NCI-H2227 treated with DMSO at 0.1 percent for 48 hours (cell line): ENCODE data around the gene SUPV3L1.
"Not testable (repeated sequence)": the region's sequence is repeated elsewhere in the genome, so short reads cannot be mapped to it uniquely, and the experiment has no call there.

Experiments used
- DNase-seq: peaks from one replicate; lab custom pipeline; 2025; lab: John Stamatoyannopoulos, UW

SUPV3L1 gene

DNA sequence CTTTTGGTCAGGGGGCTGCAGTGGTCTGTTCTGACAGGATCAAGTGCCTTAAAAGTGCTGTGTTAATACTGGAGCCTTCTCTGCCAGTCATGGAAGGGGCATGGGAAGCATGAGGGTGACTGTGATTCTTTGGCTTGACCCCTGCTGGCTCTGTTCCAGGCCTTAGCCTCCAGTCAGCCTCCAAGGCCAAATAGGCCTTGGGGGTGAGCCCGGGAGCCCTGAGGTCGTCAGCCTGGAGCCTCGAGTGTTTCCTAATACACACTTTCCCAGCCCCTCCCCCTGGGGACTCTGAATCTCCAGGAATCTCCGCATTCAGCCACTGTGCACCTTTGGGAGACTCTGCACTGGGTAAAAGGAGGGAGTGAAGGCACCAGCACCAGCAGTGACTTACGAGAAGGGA is 50.1 kb downstream of the SUPV3L1 start:
- DNase-seq: no peak

DNA sequence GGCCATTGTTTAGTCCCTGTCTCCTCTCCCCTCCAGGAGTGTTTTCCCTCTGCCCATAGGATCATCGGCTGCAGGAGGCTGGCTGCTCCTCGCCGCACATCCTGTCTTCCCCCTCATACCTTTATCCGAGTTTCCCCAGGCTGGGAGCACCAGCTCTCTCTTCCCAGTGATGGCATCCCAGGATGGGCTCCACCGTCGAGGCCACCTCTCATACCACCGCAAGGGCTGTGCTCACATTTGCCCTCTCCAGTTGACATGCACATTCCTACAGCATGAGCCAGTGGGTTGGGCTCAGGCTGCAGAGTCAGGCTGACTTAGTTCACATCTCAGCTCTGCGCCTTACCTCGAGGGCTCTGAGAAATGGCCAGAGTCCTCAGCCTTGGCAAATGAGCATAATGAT is 52.2 kb downstream of the SUPV3L1 start:
- DNase-seq: no peak

DNA sequence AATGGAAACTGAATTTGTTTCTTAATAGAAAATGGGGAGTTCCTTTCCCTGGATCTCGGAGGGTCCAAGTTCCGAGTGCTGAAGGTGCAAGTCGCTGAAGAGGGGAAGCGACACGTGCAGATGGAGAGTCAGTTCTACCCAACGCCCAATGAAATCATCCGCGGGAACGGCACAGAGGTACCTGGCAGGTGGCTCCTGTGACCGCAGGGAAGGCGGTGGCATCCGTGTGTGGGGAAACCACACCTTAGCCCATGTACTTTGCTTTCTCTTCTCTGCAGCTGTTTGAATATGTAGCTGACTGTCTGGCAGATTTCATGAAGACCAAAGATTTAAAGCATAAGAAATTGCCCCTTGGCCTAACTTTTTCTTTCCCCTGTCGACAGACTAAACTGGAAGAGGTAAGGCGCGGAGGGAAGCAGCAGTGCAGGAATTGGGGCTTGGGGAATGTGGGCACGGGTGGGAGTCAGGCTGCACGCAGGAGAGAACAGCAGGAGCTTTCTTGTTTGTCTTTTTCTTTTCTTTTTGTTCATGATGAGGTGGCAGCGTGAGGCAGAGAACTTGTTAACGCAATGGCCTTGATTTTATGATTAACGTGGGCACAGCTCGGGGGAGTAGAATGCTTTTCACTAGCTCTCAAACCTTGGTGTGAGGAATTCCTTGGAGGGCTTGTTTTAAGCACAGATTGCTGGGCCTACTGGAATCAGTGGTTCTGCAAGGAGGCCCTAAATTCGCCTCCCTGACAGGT is 52.9 kb downstream of the SUPV3L1 start:
- no peak for DNase-seq

DNA sequence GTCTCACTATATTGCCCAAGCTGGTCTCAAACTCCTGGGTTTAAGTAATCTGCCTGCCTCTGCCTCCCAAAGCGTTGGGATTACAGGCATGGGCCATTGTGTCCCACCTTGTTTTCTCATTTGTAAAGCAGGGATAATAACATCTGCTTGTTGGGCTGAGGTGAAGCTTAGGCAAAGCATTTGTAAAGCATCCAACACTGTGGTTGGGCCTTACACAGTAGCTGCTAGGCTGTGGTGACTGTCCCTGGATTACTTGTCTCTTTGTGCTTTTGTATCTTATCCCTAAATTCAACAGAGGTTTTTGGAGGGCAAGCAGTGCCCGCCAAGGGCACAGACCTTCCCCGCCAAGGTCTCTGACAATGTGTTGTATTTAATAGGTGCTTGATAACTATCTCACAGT is 54.4 kb downstream of the SUPV3L1 start:
- no peak for DNase-seq

DNA sequence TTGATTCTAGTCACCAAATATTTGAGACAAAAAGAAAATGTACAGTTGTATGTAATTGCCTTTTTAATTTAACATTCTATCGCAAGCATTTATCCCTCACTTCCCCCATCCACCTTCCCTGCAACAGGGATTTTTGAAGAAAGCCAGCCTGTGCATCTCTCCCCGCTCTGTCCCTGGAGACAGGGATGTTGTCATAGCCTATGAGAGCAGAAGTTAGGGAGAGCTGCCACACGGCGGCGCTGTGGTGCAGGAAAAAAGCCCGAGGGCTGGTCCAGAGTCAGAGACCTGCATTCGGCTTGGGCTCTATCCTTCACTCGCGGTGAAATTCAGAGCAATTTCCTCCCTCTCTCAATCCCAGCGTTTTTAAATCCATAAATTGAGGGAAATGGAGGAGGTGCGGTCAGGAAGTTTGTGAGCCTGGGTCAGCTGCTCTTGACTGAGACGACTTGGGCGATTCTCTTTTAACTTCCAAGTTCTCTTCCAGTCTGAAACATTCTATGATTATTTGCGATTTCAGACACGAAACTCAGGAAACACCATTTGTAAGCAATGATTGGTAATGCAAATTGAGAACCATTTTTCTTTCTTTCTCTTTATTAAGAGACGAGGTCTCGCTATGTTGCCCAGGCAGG is 57.6 kb downstream of the SUPV3L1 start:
- peak; percentile 67 for DNase-seq

DNA sequence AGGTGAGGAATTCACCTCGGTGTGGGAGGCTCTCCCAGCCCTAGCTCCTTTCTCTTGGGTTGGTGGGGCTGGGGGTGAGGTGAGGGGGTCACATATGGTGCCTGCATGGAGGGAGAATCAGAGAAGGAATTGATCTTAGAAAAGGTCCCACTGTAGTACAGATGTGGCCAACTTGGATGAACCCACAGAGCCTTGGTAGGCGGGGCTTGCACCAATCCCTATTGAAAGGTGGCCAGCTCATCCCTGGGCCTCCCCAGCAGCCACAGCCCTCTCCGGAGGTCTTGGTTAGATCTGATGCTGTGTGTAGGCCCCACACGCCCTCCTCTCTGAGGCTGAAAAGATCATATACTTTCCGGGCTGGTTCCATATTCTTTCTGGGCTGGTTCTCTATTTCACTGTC is 59.1 kb downstream of the SUPV3L1 start:
- DNase-seq: no peak

DNA sequence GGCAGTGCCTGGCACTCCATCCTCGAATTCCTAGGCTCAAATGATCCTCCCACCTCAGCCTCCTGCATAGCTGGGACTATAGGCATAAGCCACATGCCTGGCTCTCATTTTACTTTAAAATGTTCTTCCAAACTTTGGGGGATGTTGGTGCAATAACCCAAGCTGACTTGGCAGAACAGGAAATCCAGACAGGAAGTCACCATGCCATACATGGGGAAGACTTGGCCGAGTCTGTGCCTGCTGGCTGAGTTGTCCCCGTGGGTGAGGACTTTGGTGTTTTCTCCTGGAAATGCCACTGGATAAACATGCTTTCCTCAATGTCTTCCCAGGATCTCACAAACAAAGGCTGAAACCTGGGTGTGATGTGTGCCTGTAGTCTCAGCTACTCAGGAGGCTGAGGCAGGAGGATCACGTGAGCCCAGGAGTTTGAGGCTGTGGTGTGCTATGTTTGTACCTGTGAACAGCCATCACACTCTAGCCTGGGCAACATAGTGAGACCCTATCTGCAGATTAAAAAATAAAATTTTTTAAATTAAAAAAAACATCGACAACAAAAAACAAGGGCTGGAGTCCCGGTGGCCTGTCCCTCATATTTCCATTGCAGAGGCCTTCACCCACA is 59.9 kb downstream of the SUPV3L1 start:
- DNase-seq: no peak

DNA sequence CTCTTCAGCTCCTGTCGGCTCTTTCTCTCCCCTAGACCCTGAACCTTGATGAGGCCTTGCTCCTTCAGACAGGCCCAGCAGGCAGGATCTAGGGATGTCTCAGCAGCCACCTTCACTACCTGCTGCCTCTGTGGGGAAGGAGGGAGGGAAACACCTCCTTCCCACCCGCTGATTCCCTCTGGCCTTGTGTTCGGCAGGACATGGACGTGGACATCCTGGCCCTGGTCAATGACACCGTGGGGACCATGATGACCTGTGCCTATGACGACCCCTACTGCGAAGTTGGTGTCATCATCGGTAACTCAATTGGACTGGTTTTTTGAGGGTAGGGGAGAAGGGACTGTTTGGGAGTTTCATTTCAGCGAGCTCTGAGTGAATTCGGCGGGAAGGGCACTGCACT is 60.4 kb downstream of the SUPV3L1 start:
- no peak for DNase-seq

DNA sequence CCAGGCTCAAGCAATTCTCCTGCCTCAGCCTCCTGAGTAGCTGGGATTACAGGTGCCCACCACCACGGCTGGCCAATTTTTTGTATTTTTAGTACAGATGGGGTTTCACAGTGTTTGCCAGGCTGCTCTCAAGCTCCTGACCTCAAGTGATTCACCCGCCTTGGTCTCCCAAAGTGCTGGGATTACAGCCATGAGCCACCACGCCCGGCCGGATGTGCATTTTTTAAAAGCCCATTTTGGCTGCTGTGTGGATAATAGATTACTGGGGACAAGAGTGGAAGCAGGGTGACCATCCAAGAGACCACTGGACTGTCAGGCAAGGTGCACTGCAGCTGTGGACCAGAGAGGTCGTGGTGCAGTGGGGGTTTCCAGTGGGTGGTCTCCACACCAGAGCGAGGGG is 61.5 kb downstream of the SUPV3L1 start:
- DNase-seq: no peak

DNA sequence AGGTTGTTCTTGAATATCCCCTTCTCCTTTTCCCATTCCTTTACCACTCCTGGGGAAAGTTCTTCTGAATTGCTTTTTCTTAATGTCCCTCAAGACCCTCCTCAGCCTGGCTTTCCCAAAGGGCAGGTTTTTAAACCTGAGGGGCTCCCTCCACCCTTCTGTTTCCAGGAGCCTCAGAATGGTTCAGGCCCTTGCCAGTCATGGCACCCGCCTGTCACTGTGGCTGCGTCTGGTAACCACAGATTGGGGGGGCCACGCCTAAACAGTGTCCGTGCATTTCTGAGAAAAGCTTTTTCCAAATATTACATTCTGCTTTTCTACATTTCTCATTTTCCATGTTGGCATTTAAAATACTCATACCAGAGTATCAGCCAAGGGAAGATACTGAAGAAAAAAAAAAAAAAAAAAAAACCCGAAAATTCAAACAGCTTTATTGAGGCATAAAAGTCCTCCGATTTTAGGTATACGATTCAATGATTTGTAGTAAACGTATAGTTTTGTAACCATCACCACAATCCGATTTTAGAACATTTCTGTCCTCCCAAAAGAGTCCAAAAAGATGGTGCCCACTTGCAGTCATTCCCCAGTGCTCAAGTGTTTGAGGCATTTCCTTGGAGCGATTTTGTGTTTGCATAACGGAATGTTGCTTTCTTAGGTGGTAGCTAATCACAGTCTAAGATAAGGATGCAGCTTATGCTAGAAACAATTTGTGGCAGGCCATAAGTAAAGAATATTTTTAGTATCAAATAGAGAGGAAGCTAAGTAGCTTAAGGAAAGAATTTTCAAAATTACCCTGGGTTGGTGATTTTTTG is 62.2 kb downstream of the SUPV3L1 start:
- no peak for DNase-seq

DNA sequence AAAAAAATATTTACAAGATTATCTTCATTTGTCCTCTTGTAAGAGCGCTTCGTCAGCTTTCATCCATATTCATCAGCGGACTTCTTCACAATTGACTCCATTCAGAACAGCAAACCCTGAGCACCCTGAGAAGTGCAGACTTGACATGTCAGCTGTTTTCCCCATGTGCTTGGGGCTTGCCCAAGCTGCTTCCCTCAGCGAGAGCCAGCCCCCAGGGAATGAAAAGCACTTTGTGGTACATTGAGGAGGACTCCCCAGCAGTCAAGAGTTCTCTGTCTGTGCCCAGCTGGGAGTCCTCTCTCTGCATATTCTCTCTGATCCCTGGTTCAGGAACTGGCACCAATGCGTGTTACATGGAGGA is 62.8 kb downstream of the SUPV3L1 start:
- no peak for DNase-seq

DNA sequence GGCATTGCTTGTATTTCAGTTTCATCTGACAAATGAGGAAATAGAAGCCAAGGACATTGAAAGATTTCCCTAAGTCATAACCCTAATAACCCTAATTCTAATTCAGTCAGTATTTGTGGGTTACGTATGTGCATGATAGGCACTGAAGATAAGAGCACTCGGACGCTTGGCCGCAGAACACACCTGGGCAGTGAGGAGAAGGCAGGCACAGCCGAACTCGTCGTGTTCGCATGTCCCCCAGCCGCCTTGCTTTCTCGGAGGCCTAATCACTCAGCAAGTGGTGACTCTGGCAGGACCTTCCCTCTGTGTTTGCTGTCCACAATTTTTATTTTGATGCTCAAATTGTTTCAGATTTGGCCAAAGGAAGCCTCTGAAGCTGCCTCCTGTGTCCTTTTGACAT is 63.8 kb downstream of the SUPV3L1 start:
- DNase-seq: no peak

DNA sequence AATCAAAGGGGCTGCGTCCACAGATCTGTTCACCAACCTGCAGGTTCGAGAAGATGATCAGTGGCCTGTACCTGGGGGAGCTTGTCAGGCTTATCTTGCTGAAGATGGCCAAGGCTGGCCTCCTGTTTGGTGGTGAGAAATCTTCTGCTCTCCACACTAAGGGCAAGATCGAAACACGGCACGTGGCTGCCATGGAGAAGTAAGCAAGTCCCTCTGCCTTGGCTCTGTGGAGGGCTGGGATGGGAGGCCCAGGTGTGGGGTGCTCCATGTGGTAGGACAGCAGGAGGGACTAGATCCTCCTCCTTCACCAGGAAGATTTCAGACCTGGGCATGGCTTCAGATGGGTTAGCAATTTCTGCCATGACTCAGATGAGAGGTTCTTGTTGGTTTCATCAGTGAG is 66.0 kb downstream of the SUPV3L1 start:
- DNase-seq: no peak

DNA sequence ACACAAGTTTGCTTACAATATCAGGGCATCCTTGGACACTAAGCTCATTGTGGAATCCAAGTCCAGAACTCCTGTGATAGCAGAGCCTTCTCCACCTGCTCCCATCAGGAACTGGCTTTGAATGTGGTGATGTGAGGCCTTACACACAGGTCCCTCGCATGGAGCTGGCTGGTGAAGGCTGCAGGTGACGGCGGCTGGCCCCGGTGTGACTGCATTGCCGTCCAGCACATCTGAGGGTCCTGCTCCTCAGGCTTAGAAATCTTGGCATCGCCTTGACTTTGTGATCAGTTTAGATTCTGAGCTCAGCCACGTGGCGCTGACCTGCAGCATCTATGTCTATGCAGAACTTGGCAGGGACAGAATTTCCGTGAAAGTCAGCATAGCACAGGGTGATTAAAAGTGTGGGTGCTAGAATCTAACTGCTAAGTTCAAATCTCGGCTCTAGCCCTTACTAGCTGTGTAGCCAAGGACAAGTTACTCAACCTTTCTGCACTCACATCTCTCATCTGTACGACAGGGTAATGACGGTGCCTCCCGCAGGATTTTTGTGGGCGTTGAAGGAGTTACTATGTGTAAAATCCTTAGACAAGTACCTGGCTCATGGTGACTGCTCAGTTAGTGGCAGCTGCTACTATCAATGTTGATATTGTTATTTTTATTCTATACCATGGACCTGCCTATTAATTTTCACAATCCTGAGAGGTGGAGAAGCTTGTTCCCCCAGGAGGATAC is 66.7 kb downstream of the SUPV3L1 start:
- no peak for DNase-seq

DNA sequence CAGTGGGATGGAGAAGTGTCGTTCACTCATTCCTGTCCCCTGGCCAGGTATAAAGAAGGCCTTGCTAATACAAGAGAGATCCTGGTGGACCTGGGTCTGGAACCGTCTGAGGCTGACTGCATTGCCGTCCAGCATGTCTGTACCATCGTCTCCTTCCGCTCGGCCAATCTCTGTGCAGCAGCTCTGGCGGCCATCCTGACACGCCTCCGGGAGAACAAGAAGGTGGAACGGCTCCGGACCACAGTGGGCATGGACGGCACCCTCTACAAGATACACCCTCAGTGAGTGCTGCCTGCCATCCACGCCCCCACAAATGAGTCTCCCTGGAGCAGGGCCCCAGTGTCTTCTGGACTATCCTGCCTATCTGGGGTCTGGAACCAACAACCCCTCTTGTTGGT is 67.3 kb downstream of the SUPV3L1 start:
- DNase-seq: no peak

DNA sequence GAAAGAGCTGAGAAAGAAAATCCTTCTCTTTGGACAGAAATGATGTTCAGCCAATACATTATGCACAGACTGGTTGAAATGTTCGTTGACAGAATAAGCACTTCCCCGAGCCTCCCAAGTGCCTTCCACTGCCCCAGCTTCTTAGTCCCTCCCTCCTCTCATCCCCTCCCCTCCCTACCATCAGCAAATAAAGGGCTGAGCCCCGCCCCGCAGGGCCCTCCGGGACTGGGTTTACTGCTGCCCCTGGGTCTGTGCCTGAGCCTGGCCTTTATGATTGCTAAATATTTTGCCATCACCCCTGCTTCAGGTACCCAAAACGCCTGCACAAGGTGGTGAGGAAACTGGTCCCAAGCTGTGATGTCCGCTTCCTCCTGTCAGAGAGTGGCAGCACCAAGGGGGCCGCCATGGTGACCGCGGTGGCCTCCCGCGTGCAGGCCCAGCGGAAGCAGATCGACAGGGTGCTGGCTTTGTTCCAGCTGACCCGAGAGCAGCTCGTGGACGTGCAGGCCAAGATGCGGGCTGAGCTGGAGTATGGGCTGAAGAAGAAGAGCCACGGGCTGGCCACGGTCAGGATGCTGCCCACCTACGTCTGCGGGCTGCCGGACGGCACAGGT is 68.2 kb downstream of the SUPV3L1 start:
- DNase-seq: no peak

DNA sequence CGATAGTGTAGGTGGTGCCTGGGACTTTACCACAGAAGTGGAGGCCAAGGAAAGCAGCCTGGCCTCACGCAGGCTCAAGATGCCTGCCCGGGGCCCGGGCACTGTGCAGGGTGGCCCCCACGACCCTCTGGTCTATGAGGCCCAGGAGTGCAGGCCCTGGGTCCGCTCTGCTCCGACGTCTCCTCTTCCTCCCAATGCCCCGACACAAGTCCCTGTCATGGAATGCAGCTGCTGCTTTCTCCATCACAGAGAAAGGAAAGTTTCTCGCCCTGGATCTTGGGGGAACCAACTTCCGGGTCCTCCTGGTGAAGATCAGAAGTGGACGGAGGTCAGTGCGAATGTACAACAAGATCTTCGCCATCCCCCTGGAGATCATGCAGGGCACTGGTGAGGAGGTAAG is 70.0 kb downstream of the SUPV3L1 start:
- DNase-seq: no peak

DNA sequence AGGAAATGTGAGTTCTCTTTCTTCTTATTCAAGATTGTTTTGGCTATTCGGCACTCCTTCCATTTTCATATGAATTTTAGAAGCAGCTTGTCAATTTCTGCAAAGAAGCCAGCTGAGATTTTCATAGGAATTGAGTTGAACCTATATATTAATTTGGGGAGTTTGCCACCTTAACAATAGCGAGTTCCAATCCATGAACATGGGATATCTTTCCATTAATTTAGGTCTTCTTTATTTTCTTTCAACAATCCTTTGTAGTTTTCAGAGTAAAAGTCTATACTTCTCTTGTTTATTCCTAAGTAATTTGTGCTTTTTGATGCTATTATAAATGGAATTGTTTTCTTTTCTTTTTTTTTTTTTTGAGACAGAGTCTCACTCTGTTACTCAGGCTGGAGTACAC is 71.4 kb downstream of the SUPV3L1 start:
- DNase-seq: not testable (repeated sequence)

DNA sequence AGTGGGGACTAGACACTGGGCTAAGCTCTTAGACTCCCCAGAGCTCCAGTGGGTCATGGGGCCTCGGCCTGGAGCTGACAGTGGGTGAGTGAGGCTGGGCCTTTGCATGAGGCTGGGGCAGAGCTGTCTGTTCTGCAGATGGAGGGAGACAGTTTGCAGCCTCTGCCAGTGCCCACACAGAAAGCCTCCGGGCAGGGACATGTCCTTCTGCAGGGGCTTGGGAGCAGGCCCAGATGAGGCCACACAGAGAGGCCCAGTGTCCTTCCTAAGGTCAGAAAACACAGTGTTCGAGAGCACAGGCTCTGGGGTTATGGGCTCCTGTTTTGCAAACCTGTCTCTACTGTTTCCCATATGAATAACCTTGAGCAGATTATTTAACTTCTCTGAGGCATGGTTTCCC is 73.1 kb downstream of the SUPV3L1 start:
- no peak for DNase-seq

DNA sequence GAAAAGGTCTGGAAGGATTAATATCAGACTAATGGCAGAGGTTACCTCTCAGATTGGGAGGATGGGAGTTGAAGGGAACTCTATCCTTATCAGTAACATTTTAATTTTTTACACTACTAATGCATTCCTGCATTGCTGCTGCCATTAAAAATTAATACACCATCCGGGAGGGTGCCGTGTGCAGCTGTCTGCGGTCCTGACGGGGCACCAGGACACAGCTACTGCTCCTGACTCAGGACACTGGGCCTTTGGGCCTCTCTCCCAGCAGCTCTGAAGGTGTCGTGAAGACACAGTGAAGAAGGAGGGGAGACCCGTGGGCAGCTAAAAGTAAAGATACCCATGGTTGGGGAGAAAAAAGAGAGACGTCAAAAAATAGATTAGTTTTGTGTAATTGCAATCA is 74.8 kb downstream of the SUPV3L1 start:
- DNase-seq: no peak
